GM21447 (cell line): Measurements from ENCODE around the gene MYT1.

Experiments
- ATAC-seq: cut with Tn5 transposase; IDR thresholded peaks from one replicate; pipeline ENCODE4 v1.9.1; 2021; ENCODE audit not compliant: unreplicated experiment

Gene MYT1

DNA sequence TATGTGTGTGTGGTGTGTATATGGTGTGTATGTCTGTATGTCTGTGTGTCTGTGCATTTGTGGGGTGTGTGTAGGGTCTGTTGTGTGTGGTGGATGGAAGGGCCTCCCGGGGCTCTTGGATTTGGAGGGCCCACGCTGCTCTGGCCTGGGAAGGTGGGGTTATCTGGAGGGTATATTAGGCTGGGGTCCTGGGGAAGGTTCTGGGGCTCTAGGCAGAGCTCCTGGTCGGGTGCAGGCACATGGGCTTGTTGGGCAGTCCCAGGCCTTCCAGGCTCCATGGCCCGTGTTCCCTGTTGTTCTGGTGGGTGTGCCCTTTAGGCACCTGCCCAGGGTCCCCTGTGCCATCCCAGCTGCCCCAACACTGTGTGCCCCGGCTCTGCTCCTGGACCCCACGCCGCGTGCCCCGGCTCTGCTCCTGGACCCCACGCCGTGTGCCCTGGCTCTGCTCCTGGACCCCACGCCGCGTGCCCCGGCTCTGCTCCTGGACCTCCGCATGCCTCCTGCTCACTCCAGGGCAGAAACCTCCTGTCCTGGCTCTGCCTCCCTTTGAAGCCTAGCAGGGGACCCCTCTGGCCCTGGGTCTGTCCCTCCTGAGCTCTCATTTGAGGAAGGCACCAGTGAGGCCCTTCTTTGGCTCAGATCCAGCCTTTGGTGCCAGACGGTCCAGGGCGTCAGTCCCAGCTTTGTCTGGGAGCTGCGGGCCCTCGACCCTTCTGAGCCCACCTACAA is 10.2 kb upstream of the MYT1 start:
- no peak for ATAC-seq

DNA sequence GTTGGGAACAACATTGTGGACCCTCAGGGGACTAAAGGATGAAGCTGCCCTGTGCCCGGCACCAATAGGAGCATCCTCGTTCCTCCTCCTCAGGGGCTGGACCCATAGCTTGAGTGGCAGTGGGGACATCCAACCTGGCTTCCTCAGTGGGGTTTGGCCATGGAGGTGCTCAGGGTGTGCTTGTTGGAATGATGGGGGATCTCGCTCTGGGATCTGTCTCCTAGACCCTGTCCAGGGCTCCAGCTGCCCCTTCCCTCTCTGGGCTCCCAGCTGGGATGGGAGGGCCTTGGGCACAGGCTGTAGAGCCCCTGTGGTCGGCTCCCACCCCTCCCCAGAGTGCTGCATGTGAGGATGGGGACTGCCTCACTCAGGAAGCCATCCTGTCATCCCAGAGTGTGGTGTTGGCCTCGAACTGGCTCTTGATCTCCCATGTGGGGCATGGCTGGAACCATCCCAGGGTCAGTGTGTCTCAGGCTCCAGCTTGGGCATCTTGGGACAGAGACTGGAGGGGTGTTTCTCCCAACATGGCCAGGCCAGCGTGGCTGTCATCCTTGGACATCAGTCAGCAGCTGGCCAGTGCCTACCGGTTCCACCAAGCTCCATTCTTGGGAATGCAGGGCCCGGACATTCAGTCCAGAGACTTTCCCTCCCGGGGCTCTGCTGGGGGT is 9.5 kb upstream of the MYT1 start:
- no peak for ATAC-seq

- ATAC-seq: no peak
These were observed 8.8 kb upstream of the MYT1 start for GRCh38 chr20:64155258-64156135.

GRCh38 chr20:64156136-64156885 is 7.9 kb upstream of the MYT1 start:
- no peak for ATAC-seq

DNA sequence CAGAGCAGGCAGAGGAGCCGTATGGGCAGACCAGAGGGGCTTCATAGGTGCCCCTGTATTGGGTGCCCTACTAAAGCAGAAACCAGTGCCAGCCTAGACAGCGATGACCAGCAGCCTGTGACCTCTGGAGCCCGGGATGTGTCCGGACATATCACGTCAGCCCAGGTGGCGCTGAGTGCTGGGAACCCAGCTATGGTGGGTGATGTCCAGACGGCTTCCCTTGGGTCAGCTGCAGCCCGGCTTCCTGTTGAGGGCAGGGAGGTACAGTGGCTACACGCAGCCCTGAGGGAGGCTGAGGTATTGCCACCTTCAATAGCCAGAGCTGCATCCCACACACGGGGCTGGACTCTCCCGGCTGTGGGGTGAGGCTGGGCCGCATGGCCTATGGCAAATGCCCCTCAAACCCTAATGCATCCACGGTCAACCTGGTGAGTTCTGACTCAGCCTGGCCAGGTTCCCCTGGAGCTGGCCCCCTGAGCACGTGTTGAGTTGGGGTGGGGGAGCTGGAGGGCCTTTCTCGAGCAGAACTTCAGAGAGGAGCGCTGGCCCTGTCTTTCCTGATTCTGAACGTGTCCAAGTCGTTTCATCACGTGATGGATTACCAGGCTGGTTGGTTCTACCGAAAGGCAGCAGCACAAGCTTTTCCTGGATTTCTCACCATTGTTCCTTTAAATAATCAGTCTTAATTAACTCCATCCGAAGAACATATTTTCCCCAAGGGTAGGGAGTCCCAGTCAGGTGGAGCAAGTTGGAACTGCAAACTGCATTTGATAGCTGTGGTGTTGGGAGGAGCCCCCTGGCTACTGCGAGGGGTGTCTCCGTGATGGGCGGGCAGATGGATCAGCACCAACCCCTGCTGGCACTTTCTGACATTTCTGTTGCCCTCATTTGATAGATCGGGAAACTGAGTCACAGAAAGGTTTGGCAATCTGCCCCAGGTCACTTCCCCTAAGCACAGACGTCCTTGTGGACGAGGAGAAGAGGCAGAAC is 7.1 kb upstream of the MYT1 start:
- ATAC-seq: no peak

DNA sequence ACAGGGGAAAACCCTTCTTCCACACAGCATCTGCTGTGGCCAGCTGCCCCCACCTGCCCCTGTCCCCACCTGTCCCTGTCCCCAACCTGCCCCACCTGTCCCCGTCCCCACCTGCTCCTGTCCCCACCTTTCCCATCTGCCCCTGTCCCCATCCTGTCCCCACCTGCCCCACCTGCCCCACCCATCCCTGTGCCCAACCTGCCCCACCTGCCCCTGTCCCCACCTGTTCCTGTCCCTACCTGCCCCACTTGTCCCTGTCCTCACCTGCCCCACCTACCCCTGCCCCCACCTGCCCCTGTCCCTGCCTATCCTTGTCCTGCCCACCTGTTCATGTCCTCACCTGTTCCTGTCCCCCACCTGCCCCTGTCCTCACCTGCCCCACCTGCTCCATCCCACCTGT is 6.4 kb upstream of the MYT1 start:
- no peak for ATAC-seq

- no peak for ATAC-seq
These were observed 5.6 kb upstream of the MYT1 start for GRCh38 chr20:64158346-64159285.

- ATAC-seq: no peak
These were observed 5.0 kb upstream of the MYT1 start for GRCh38 chr20:64159286-64159680.

GRCh38 chr20:64159711-64160110 is 4.5 kb upstream of the MYT1 start:
- no peak for ATAC-seq

DNA sequence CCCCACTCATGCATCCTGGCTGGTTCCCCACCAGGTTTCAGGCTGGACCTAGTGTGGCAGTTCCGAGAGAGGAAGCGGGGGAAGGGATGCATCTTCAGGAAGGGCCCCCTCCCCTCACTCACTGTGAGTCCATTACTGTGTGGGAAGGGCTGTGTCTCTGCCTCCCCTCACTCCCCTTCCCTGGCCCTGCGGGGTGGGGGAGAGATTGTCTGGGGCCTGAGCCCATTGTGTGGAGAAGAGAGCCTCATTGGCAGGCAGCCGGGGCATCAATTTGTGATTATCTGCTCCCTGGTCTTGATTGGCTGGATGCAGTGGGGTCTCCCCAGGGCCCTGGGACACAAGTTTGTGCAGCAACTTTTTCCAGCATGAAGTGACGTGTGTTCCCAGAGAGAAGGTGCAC is 4.1 kb upstream of the MYT1 start:
- no peak for ATAC-seq

DNA sequence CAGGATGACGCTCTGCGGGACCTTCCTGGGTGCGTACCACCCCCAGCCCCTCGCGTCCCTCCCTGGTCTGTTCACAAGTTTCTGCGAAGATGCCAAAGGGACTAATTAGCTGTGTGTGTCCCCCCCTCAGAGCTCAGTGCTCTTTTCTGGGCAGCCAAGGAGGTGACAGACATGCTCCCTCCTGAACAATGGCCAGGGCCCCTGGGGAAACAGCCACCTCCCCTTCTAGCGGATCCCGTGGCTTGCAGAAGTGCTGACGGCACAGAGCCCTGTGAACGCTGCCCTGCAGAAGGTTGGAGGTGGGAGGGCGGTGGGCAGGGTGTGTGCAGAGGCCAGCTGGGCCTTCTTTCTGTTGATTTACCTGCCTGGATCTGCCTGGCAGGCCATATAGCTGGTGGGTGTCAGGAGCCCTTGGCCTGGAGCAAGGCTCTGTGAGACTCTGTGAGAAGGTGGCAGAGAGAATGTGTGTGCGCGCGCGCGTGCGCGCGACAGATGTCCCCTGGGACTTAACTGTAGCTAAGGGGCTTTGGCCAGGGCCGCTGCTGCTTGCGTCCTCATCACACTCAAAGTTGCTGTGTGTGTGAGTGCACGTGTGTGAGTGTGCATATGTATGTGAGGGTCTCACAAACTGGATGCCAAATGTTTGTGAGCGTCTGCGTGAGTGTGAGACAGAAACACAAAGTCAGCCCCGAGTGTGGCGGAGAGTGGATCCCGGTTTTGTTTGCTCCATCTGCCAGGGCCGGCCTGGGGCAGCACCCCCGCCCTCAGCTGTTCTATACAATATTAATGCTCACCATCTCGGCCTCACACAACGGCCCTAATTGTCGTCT is 3.5 kb upstream of the MYT1 start:
- no peak for ATAC-seq

- no peak for ATAC-seq
These were observed 2.7 kb upstream of the MYT1 start for GRCh38 chr20:64161356-64162238.

DNA sequence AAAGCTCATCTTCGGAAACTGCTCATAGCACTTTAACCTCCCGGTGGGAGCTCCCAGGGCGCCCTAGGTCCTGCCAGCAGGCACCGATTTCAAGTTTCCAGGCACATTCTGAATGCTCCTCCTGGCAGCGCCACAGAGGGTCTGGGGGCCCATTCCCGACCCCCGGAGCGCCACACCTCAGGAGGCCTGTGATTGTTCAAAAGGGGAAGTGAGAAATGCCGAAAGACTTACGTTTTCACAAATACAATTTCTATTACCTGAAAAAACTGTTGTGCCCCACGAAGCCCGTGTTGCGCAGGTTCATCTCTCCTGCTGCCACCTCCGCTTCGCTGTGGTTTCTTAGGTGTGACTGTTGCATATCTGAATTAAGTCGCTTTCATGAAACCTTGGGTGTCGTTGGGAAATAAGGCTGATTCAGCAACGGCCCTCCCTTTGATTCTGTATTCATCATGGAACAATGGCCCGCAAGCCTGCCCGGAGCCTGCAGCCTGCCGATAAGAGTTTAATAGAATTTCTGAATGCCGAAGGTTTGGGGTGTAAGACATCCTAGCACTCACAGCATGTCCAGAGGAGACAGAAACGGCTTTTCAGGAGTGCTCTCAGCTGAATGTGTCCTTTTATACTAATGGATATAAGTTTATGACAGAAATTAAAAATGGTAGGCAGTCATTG is 1.9 kb upstream of the MYT1 start:
- ATAC-seq: no peak

- no peak for ATAC-seq
These were observed 503 bp upstream of the MYT1 start for GRCh38 chr20:64163776-64164122.

DNA sequence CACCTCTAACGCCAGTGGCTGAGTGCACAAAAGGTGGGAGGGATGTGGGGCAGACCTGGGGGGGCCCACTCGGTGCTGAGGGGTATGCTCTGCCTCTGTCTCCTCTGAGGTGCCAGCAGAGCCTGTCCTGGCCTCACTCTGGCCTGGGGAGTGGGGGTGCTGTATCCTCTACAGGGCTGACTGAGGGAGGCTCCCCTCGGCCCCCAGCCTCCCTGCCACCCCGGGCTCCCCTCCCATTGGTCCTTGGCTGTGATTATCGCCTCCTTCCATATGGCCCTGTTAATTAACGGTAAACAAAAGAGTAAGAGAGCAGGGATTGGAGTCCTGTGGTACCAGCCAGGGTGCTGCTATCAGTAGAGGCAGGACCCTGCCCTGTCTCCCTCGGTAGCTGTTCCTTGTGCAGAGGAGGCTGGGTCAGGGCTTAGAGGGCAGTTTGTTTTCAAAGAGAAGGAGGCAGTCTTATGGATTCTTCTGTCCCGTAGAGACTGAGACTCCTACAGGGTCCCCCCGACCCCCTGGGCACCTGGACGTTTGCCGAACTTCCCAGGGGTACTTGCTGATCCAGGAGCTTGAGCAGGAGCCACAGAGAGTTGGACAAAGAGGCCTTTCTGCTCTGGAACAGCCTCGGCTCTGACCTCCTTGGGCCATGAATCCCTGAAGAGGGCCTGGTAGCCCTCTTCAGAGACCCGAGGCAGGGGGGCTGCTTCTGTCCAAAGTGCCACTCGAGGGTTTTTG is 1.8 kb downstream of the MYT1 start:
- ATAC-seq: no peak
